Kidney capillary endothelial cell (primary cell): ENCODE measurements around the gene LHX8.

Source experiments
- DNase-seq: peaks from one replicate; pipeline ENCODE4 v3.0.0-alpha.2; 2018; ENCODE audit warnings: low spot score

LHX8 gene

GRCh38 chr1:75203415-75204277 is 69.5 kb downstream of the LHX8 start:
- peak; percentile 61 for DNase-seq

DNA sequence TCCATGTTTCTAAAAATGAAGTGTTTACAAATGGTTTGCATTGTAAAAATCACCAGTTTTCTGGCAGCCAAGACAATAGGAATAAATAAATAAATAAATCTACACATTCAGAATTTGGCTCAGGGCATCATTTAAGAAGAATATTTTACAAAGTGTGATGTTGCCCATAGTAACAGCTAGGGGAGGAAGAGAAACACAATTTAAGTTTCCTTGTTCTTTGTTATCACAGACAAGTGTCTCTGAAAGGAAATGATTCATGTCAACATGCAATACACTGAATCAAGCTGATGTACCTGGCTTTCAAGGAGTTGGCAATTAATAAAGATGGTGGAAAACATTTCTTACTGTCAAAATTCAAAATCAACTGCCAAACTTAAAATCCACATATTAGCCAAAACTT is 74.7 kb downstream of the LHX8 start:
- DNase-seq, result peak; percentile 42
